IPS-18a (cell line): ENCODE results near the gene DAP3.
"Not testable (repeated sequence)": the region's sequence is repeated elsewhere in the genome, so short reads cannot be mapped to it uniquely, and the experiment has no call there.

Experiments
- H3K27ac ChIP-seq: one replicate; pipeline ENCODE4 v1.5.1; 2013; ENCODE audit warnings: low read length
- H3K27me3 ChIP-seq: one replicate; pipeline ENCODE4 v1.6.1; 2013; ENCODE audit warnings: mild to moderate bottlenecking, low read length; ENCODE audit not compliant: control insufficient read depth, insufficient read depth
- H3K36me3 ChIP-seq: one replicate; pipeline ENCODE4 v1.6.1; 2013; ENCODE audit warnings: low read depth, low read length; ENCODE audit not compliant: control insufficient read depth
- H3K4me1 ChIP-seq: one replicate; pipeline ENCODE4 v1.6.1; 2013; ENCODE audit warnings: low read depth, low read length; ENCODE audit not compliant: control insufficient read depth
- H3K4me3 ChIP-seq: one replicate; pipeline ENCODE4 v1.5.1; 2013; ENCODE audit warnings: low read length
- H3K9ac ChIP-seq: one replicate; pipeline ENCODE4 v1.6.1; 2013; ENCODE audit warnings: mild to moderate bottlenecking, low read length, moderate library complexity
- H3K9me3 ChIP-seq: one replicate; pipeline ENCODE4 v1.6.1; 2013; ENCODE audit warnings: low read depth, low read length; ENCODE audit not compliant: control insufficient read depth

DAP3 gene

GRCh38 chr1:155761736-155762405 lies 73.0 kb downstream of the DAP3 start:
- Histone ChIP-seq H3K4me1 (no peaks in the 10 kb centered on the region), H3K27me3 (no peaks in the 10 kb centered on the region), H3K9ac (no peak overlapping the region), H3K36me3 (peaks cover 61% of the 10 kb centered on the region), H3K27ac (no peak overlapping the region), H3K4me3 (no peak overlapping the region), H3K9me3 (no peaks in the 10 kb centered on the region)

GRCh38 chr1:155763090-155763815 lies 74.4 kb downstream of the DAP3 start:
- not testable (repeated sequence) for H3K27ac ChIP-seq, H3K9me3 ChIP-seq, H3K4me1 ChIP-seq, H3K27me3 ChIP-seq, H3K9ac ChIP-seq, H3K4me3 ChIP-seq
- H3K36me3 ChIP-seq, result peaks cover 59% of the 10 kb centered on the region

DNA sequence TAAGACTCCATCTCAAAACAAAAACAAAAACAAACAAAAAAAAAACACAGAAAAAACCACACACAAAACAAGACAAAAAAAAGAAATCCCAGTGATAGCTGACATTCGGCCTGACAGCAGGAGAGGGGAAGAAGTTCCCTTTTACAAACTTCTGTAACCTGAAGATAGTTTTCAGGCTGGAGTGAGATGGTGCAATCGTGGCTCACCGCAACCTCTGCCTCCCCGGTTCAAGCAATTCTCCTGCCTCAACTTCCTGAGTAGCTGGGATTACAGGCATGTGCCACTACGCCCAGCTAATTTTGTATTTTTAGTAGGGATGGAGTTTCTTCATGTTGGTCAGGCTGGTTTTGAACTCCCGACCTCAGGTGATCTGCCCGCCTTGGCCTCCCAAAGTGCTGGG lies 75.1 kb downstream of the DAP3 start:
- H3K27me3 ChIP-seq, H3K4me1 ChIP-seq, H3K27ac ChIP-seq, H3K9ac ChIP-seq, H3K9me3 ChIP-seq, H3K4me3 ChIP-seq: not testable (repeated sequence)
- H3K36me3 ChIP-seq, result peaks cover 64% of the 10 kb centered on the region

GRCh38 chr1:155767399-155767989 lies 78.6 kb downstream of the DAP3 start:
- H3K36me3 ChIP-seq, result peaks cover 73% of the 10 kb centered on the region
- H3K9me3 ChIP-seq, H3K9ac ChIP-seq, H3K27me3 ChIP-seq, H3K4me3 ChIP-seq, H3K4me1 ChIP-seq, H3K27ac ChIP-seq: not testable (repeated sequence)

GRCh38 chr1:155769257-155769656 lies 80.4 kb downstream of the DAP3 start:
- Histone ChIP-seq H3K36me3 (peaks cover 77% of the 10 kb centered on the region), H3K9me3 (no peaks in the 10 kb centered on the region), H3K27me3 (no peaks in the 10 kb centered on the region), H3K4me3 (no peak overlapping the region), H3K4me1 (no peaks in the 10 kb centered on the region), H3K9ac (no peak overlapping the region), H3K27ac (no peak overlapping the region)

DNA sequence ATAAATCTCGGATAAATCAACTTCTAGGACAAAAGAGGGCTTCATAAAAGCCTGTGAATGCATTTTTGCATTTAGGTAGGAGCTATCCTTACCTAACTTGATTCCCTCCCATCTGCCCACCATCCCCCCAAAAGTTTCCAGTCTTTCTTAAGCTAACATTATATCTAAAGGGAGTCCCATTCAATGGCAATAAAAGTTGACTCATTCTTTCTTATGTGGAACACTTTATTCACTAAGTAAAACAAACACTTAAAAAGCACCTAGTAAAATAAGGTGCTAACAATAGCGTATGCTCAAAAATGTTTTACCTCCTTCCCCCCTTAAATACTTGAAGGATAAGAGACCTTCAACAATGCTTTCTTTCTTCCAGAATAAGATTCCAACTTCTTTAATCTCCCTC lies 84.3 kb downstream of the DAP3 start:
- H3K27ac ChIP-seq, result no peak overlapping the region
- H3K9ac ChIP-seq, result no peak overlapping the region
- no peaks in the 10 kb centered on the region for H3K4me1 ChIP-seq
- H3K9me3 ChIP-seq, result no peaks in the 10 kb centered on the region
- no peaks in the 10 kb centered on the region for H3K27me3 ChIP-seq
- no peak overlapping the region for H3K4me3 ChIP-seq
- H3K36me3 ChIP-seq, result peaks cover 72% of the 10 kb centered on the region

DNA sequence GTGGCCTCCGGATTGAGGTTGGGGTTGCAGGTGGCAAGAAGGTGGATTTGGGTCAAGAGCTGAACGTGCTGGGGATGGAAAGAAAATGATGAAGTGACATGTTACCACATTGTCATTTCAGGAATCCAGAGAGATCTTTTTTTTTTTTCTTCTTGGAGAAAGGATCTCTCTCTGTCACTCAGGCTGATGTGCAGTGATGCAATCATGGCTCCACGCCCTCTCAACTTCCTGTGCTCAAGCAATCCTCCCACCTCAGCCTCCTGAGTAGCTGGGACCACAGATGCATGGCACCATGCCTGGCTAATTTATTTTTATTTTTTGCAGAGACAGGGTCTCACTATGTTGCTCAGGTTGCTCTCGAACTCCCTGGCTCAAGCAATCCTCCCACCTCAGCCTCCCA lies 87.5 kb downstream of the DAP3 start:
- H3K27me3 ChIP-seq, result no peaks in the 10 kb centered on the region
- no peaks in the 10 kb centered on the region for H3K4me1 ChIP-seq
- peaks cover 47% of the 10 kb centered on the region for H3K36me3 ChIP-seq
- no peak overlapping the region for H3K9ac ChIP-seq
- no peaks in the 10 kb centered on the region for H3K9me3 ChIP-seq
- H3K27ac ChIP-seq, result no peak overlapping the region
- H3K4me3 ChIP-seq, result no peak overlapping the region

DNA sequence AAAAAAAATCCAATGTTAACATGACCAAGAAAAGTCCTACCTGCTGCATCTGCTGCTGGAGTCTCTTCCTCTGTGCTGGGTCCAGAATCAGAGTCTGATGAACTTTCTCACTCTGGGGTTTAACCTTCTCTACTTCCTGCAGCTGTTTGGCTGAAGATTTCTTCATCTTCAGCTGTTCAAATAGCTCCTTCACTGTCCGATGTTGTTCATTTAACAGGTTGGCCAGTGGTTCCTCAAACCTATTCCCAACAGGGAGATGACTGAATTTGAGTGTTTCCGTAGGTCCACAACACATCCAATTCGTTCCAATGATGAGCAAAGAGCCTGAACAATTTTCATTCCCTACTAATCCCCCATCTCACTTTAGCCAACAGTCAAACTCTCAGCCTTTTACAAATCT lies 88.7 kb downstream of the DAP3 start:
- Histone ChIP-seq H3K9me3 (no peaks in the 10 kb centered on the region), H3K4me1 (no peaks in the 10 kb centered on the region), H3K36me3 (peaks cover 35% of the 10 kb centered on the region), H3K27ac (no peak overlapping the region), H3K9ac (no peak overlapping the region), H3K4me3 (no peak overlapping the region), H3K27me3 (no peaks in the 10 kb centered on the region)
